Colonic mucosa (tissue), 4 donors: Measurements from ENCODE around the gene AGAP1. TPM values are rescaled to one million over a fixed set of nuclear protein-coding genes. Genes with fewer than 3 reads are reported as not detected.

Source experiments
- DNase-seq: peaks from one replicate; pipeline ENCODE4 v3.0.0-alpha.2; 2020
- H3K27ac ChIP-seq: fragments of 200-600 bp; one replicate; pipeline ENCODE4 v1.8.0; 2021
- H3K27me3 ChIP-seq: fragments of 200-600 bp; one replicate; pipeline ENCODE4 v1.8.0; 2021
- H3K36me3 ChIP-seq: fragments of 200-600 bp; one replicate; pipeline ENCODE4 v1.8.0; 2021
- H3K4me1 ChIP-seq: fragments of 200-600 bp; one replicate; pipeline ENCODE4 v1.8.0; 2021; ENCODE audit warnings: mild to moderate bottlenecking
- H3K4me3 ChIP-seq: fragments of 200-600 bp; one replicate; pipeline ENCODE4 v1.8.0; 2021
- H3K9ac ChIP-seq, 2 donors: one replicate each; pipeline ENCODE4 v1.7.0; 2013; ENCODE audit warnings: control low read depth in 2 of 2, low read depth in 2 of 2, low read length in 2 of 2
- H3K9me3 ChIP-seq: fragments of 200-600 bp; one replicate; pipeline ENCODE4 v1.8.0; 2021
- CTCF ChIP-seq: fragments of 200-600 bp; IDR thresholded peaks from one replicate; pipeline ENCODE4 v1.8.0; 2022; ENCODE audit warnings: antibody characterized with exemption, mild to moderate bottlenecking
- intact Hi-C: fragments of 100-400 bp; cut with DNase I; formaldehyde crosslinking; loops from one replicate; pipeline ENCODE4 v1.14.1; 2022
- total RNA-seq, 2 donors: library from RNA; stranded (reverse); fragmentation: NEBNext Ultra II Directional in 1 of 2; extraction: Animal tissue kit (Norgen Biotek cat#: 25700) in 1 of 2; gene quantifications; one replicate each; pipeline ENCODE4 v1.2.1, GENCODE V29; 2021
- donor health status: healthy.
- donor health status: DM: no; HTN: no; CAD: no.
- donor health status: DM: no; HTN: no; CAD: no.

Gene AGAP1
- total RNA-seq, 2 donors from 2014 or later = 62.1 to 62.9 TPM

- no peak for TF ChIP-seq CTCF
- Histone ChIP-seq H3K27ac (no peak overlapping the region), H3K9me3 (no peaks in the 10 kb centered on the region), H3K9ac (no peak overlapping the region), H3K27me3 (no peaks in the 10 kb centered on the region), H3K36me3 (no peaks in the 10 kb centered on the region), H3K4me3 (no peak overlapping the region), H3K4me1 (no peaks in the 10 kb centered on the region)
- no peak for DNase-seq
- intact Hi-C loops = no loop called here
These were observed 507.5 kb downstream of the AGAP1 start for GRCh38 chr2:236001166-236001828.

- Histone ChIP-seq H3K9ac (no peak overlapping the region), H3K36me3 (no peaks in the 10 kb centered on the region), H3K27me3 (no peaks in the 10 kb centered on the region), H3K9me3 (no peaks in the 10 kb centered on the region), H3K27ac (no peak overlapping the region), H3K4me3 (no peak overlapping the region), H3K4me1 (no peaks in the 10 kb centered on the region)
- no peak for DNase-seq
- intact Hi-C loops = no loop called here
- TF ChIP-seq CTCF = no peak
These were observed 508.0 kb downstream of the AGAP1 start for GRCh38 chr2:236001854-236002253.

DNA sequence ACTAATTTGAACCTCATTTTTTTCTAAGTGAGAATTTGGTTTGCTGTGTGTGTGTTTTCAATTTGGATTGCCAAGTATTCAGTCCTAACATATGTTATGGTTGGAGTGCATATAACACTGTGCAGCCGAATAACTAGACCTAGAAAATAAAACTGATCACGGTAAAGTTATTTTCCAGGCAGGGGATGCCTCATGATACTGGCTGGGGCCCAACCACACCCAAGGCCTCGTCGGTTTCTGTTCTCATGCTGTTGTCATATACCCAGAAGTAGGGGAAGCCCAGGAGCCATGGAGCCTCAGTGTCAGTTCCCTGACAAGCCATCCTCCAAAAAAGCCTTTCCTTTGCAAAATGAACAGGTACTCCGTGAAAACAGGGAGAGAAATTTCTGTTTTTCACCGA lies 514.2 kb downstream of the AGAP1 start:
- H3K36me3 ChIP-seq = no peaks in the 10 kb centered on the region
- no peak overlapping the region for H3K4me3 ChIP-seq
- no peak overlapping the region for H3K9ac ChIP-seq
- no peaks in the 10 kb centered on the region for H3K4me1 ChIP-seq
- intact Hi-C loops = no loop called here
- no peak overlapping the region for H3K27ac ChIP-seq
- no peak for DNase-seq
- H3K27me3 ChIP-seq = no peaks in the 10 kb centered on the region
- no peaks in the 10 kb centered on the region for H3K9me3 ChIP-seq
- no peak for TF ChIP-seq CTCF

GRCh38 chr2:236008857-236009256 lies 515.0 kb downstream of the AGAP1 start:
- no peaks in the 10 kb centered on the region for H3K27me3 ChIP-seq
- no peak overlapping the region for H3K27ac ChIP-seq
- no peak overlapping the region for H3K9ac ChIP-seq
- no peak for TF ChIP-seq CTCF
- DNase-seq = no peak
- no peaks in the 10 kb centered on the region for H3K36me3 ChIP-seq
- no peaks in the 10 kb centered on the region for H3K4me1 ChIP-seq
- intact Hi-C loops = no loop called here
- H3K9me3 ChIP-seq = no peaks in the 10 kb centered on the region
- H3K4me3 ChIP-seq = no peak overlapping the region

DNA sequence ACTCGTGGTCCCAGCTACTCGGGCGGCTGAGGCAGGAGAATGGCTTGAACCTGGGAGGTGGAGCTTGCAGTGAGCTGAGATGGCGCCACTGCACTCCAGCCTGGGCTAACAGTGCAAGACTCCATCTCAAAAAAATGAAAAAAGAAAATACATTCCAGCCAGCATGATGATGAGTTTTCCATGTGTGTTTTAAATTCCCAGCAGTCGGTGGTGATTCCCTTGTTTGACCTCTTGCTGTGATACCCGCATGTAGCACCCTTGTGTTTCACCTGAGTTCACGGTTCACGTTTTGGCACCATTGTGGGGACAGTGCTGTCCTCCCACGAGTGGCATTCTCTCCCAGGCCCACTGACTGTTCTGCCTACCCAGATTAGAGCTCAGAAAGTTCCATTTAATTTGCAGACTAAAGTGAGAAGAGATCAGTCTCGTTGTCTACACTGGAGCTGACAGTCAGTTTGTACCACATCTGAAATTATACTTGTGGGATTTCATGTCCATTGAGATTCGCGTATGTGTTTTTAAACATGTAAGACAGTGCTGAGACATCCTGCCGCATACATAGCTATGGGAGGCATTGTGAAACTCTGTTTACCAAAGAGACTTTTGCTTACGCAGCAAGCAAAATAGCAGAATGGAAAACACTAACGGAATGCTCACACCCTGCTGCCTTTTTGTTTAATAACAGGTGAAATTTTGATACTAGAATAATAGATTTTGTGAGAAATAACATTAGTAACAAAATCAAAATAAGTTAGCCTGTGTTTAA lies 517.3 kb downstream of the AGAP1 start:
- Histone ChIP-seq H3K27me3 (no peaks in the 10 kb centered on the region), H3K9me3 (no peaks in the 10 kb centered on the region), H3K4me3 (no peak overlapping the region), H3K9ac (no peak overlapping the region), H3K27ac (no peak overlapping the region), H3K4me1 (no peaks in the 10 kb centered on the region), H3K36me3 (no peaks in the 10 kb centered on the region)
- TF ChIP-seq CTCF = no peak
- intact Hi-C loops = no loop called here
- DNase-seq = no peak
